Mesenchymal stem cell (in vitro differentiated cells and primary cell): ENCODE results near the gene VAMP8.
"Not testable (repeated sequence)": the region's sequence is repeated elsewhere in the genome, so short reads cannot be mapped to it uniquely, and the experiment has no call there.

Experiments used
- DNase-seq: peaks from one replicate; pipeline ENCODE4 v3.0.0-alpha.2; 2013
- H2AFZ ChIP-seq: one replicate; pipeline ENCODE4 v1.6.1; 2013; ENCODE audit warnings: low read depth, mild to moderate bottlenecking, control low read depth, inconsistent platforms, low read length, moderate library complexity
- H2AK5ac ChIP-seq: 2 replicates; pipeline ENCODE4 v1.6.1; 2013; ENCODE audit warnings: low read length, moderate library complexity, mild to moderate bottlenecking, inconsistent platforms; ENCODE audit not compliant: severe bottlenecking
- H2BK120ac ChIP-seq: one replicate; pipeline ENCODE4 v1.6.1; 2013; ENCODE audit warnings: low read depth, mild to moderate bottlenecking, inconsistent platforms, low read length, moderate library complexity
- H2BK12ac ChIP-seq, 2 experiments: one replicate each; pipeline ENCODE4 v1.6.1; 2013; ENCODE audit warnings: inconsistent platforms in 2 of 2, low read length in 2 of 2, mild to moderate bottlenecking in 2 of 2, moderate library complexity in 2 of 2, control low read depth in 1 of 2
- H2BK15ac ChIP-seq: one replicate; pipeline ENCODE4 v1.6.1; 2013; ENCODE audit warnings: mild to moderate bottlenecking, low read depth, inconsistent platforms; ENCODE audit not compliant: poor library complexity, severe bottlenecking
- H2BK5ac ChIP-seq: 2 replicates; pipeline ENCODE4 v1.6.1; 2013; ENCODE audit warnings: low read depth, mild to moderate bottlenecking, low read length, control low read depth, inconsistent platforms; ENCODE audit not compliant: poor library complexity, severe bottlenecking
- H3K14ac ChIP-seq, 2 experiments: one replicate each; pipeline ENCODE4 v1.6.1; 2013; ENCODE audit warnings: inconsistent platforms in 2 of 2, low read length in 2 of 2, control low read depth in 1 of 2, mild to moderate bottlenecking in 1 of 2, moderate library complexity in 1 of 2
- H3K18ac ChIP-seq, 2 experiments: one replicate each; pipeline ENCODE4 v1.6.1; 2013; ENCODE audit warnings: inconsistent platforms in 2 of 2, low read length in 2 of 2, control low read depth in 1 of 2, low read depth in 1 of 2, mild to moderate bottlenecking in 1 of 2
- H3K23ac ChIP-seq, 2 experiments: one replicate each; pipeline ENCODE4 v1.6.1; 2013; ENCODE audit warnings: inconsistent platforms in 2 of 2, low read length in 2 of 2, mild to moderate bottlenecking in 2 of 2, moderate library complexity in 2 of 2, control low read depth in 1 of 2
- H3K27ac ChIP-seq: 2 replicates; pipeline ENCODE4 v1.5.1; 2013; ENCODE audit warnings: mild to moderate bottlenecking, moderate library complexity, low read length, control low read depth, inconsistent platforms; ENCODE audit not compliant: poor library complexity, severe bottlenecking
- H3K27me3 ChIP-seq, 2 experiments: 2 replicates each; pipeline versions ENCODE4 v1.6.1 to v1.7.0; 2013; ENCODE audit warnings: low read length in 2 of 2, mild to moderate bottlenecking in 2 of 2, moderate library complexity in 2 of 2, control low read depth in 1 of 2, inconsistent platforms in 1 of 2; ENCODE audit not compliant: control insufficient read depth in 1 of 2, insufficient read depth in 1 of 2
- H3K36me3 ChIP-seq, 2 experiments: 2 replicates each; pipeline versions ENCODE4 v1.6.1 to v1.7.0; 2013; ENCODE audit warnings: low read length in 2 of 2, control low read depth in 1 of 2, inconsistent platforms in 1 of 2, low read depth in 1 of 2, mild to moderate bottlenecking in 1 of 2; ENCODE audit not compliant: insufficient read depth in 2 of 2, control insufficient read depth in 1 of 2
- H3K4ac ChIP-seq, 2 experiments: one replicate each; pipeline ENCODE4 v1.6.1; 2013; ENCODE audit warnings: inconsistent platforms in 2 of 2, low read length in 2 of 2, mild to moderate bottlenecking in 2 of 2, moderate library complexity in 2 of 2, control low read depth in 1 of 2, low read depth in 1 of 2
- H3K4me1 ChIP-seq: 2 replicates; pipeline ENCODE4 v1.6.1; 2013; ENCODE audit warnings: low read depth, low read length, control low read depth; ENCODE audit not compliant: control insufficient read depth, insufficient read depth
- H3K4me2 ChIP-seq: 2 replicates; pipeline ENCODE4 v1.6.1; 2013; ENCODE audit warnings: low read length, mild to moderate bottlenecking, inconsistent platforms; ENCODE audit not compliant: poor library complexity, severe bottlenecking
- H3K4me3 ChIP-seq, 2 experiments: 2 replicates each; pipeline versions ENCODE4 v1.5.1 to v1.7.0; 2013; ENCODE audit warnings: low read length in 2 of 2, mild to moderate bottlenecking in 2 of 2, control low read depth in 1 of 2, low read depth in 1 of 2; ENCODE audit not compliant: insufficient read depth in 1 of 2
- H3K79me1 ChIP-seq: replicated peaks from 2 replicates; pipeline ENCODE4 v1.6.1; 2013; ENCODE audit warnings: mild to moderate bottlenecking, control low read depth, low read length, inconsistent platforms; ENCODE audit not compliant: poor library complexity, severe bottlenecking
- H3K9ac ChIP-seq: 2 replicates; pipeline ENCODE4 v1.7.0; 2013; ENCODE audit warnings: mild to moderate bottlenecking, low read length, moderate library complexity
- H3K9me3 ChIP-seq: 2 replicates; pipeline ENCODE4 v1.7.0; 2013; ENCODE audit warnings: mild to moderate bottlenecking, low read length; ENCODE audit not compliant: control insufficient read depth
- H4K8ac ChIP-seq: one replicate; pipeline ENCODE4 v1.6.1; 2013; ENCODE audit warnings: inconsistent platforms, mild to moderate bottlenecking, low read length, moderate library complexity
- H4K91ac ChIP-seq: one replicate; pipeline ENCODE4 v1.6.1; 2013; ENCODE audit warnings: mild to moderate bottlenecking, low read length, inconsistent platforms
- WGBS: methylation state at CpG from one replicate; pipeline ENCODE4 v1.1.7; 2013; ENCODE audit warnings: mixed read lengths; 5-methylcytosine and 5-hydroxymethylcytosine counted together

VAMP8 gene

GRCh38 chr2:85557130-85557529 is 20.3 kb upstream of the VAMP8 start:
- WGBS = 90% methylated on average over 4 of the region's 5 CpGs
- no peak overlapping the region for H3K14ac ChIP-seq

GRCh38 chr2:85558160-85558559 is 19.2 kb upstream of the VAMP8 start:
- no peak for DNase-seq
- H3K14ac ChIP-seq = no peak overlapping the region
- no peaks in the 10 kb centered on the region for H3K9me3 ChIP-seq
- H4K8ac ChIP-seq = no peak overlapping the region
- no peak overlapping the region for H3K4ac ChIP-seq
- no peak overlapping the region for H2BK12ac ChIP-seq
- 100% methylated on average over 1 of the region's 1 CpG for WGBS
- peaks cover 26% of the 10 kb centered on the region for H3K79me1 ChIP-seq
- H3K9ac ChIP-seq = no peak overlapping the region
- no peak overlapping the region for H3K4me3 ChIP-seq
- no peak overlapping the region for H2AK5ac ChIP-seq
- no peak overlapping the region for H2BK15ac ChIP-seq
- no peak overlapping the region for H3K23ac ChIP-seq
- no peak overlapping the region for H2AFZ ChIP-seq
- no peak overlapping the region for H2BK5ac ChIP-seq
- no peak overlapping the region for H3K18ac ChIP-seq
- peaks cover 28 to 53% of the 10 kb centered on the region in 2 experiments for H3K36me3 ChIP-seq
- no peak overlapping the region for H2BK120ac ChIP-seq
- peaks cover 6% of the 10 kb centered on the region for H3K4me1 ChIP-seq
- H3K4me2 ChIP-seq = no peak overlapping the region
- no peaks in the 10 kb centered on the region for H3K27me3 ChIP-seq
- H4K91ac ChIP-seq = no peak overlapping the region
- H3K27ac ChIP-seq = no peak overlapping the region

More at GRCh38 chr2:85557130-85557529, 20.3 kb upstream of the VAMP8 start:
- Histone ChIP-seq H3K4ac (no peak overlapping the region), H2BK12ac (no peak overlapping the region), H3K27me3 (no peaks in the 10 kb centered on the region), H3K4me1 (peaks cover 6% of the 10 kb centered on the region), H3K27ac (no peak overlapping the region), H4K91ac (no peak overlapping the region), H3K36me3 (peaks cover 37 to 63% of the 10 kb centered on the region in 2 experiments), H2BK5ac (no peak overlapping the region), H3K4me3 (no peak overlapping the region), H3K4me2 (no peak overlapping the region), H2BK15ac (no peak overlapping the region), H4K8ac (no peak overlapping the region), H2AK5ac (no peak overlapping the region), H3K79me1 (peaks cover 26% of the 10 kb centered on the region), H3K9me3 (no peaks in the 10 kb centered on the region), H2BK120ac (no peak overlapping the region), H2AFZ (no peak overlapping the region), H3K18ac (no peak overlapping the region), H3K9ac (no peak overlapping the region), H3K23ac (no peak overlapping the region)
- DNase-seq = no peak

GRCh38 chr2:85560403-85560726 is 17.0 kb upstream of the VAMP8 start:
- not testable (repeated sequence) for H4K91ac ChIP-seq, H3K27me3 ChIP-seq, H2AFZ ChIP-seq, H2AK5ac ChIP-seq, H2BK120ac ChIP-seq, H3K4me1 ChIP-seq, H2BK5ac ChIP-seq, H2BK12ac ChIP-seq, H2BK15ac ChIP-seq, H3K23ac ChIP-seq, H3K18ac ChIP-seq, DNase-seq, H3K14ac ChIP-seq, H3K27ac ChIP-seq, H4K8ac ChIP-seq, H3K9me3 ChIP-seq, H3K4ac ChIP-seq
- Histone ChIP-seq H3K36me3 (peaks cover 11 to 33% of the 10 kb centered on the region in 2 experiments), H3K4me3 (peak overlapping the region; percentile 86 to 95), H3K79me1 (peaks cover 19% of the 10 kb centered on the region), H3K9ac (peak overlapping the region; percentile 96), H3K4me2 (peak overlapping the region; percentile 90)
- 86% methylated on average over 12 of the region's 12 CpGs for WGBS

GRCh38 chr2:85560812-85561279 is 16.5 kb upstream of the VAMP8 start:
- Histone ChIP-seq H3K4me2 (peak overlapping the region; percentile 90), H2BK12ac (no peak overlapping the region), H3K18ac (peak overlapping the region in 1 of 2 experiments; percentile 5), H3K27me3 (no peaks in the 10 kb centered on the region), H3K9ac (peak overlapping the region; percentile 96), H4K91ac (no peak overlapping the region), H2BK15ac (no peak overlapping the region), H3K4ac (peak overlapping the region in 1 of 2 experiments; percentile 44), H2BK120ac (peak overlapping the region; percentile 77), H3K23ac (no peak overlapping the region), H3K36me3 (peaks cover 11 to 28% of the 10 kb centered on the region in 2 experiments), H3K4me1 (peaks cover 6% of the 10 kb centered on the region), H2AK5ac (no peak overlapping the region), H2BK5ac (no peak overlapping the region), H3K14ac (no peak overlapping the region), H2AFZ (no peak overlapping the region), H3K27ac (no peak overlapping the region), H3K79me1 (peaks cover 19% of the 10 kb centered on the region), H4K8ac (no peak overlapping the region), H3K9me3 (no peaks in the 10 kb centered on the region), H3K4me3 (peak overlapping the region; percentile 86 to 95)
- DNase-seq = no peak
- WGBS = 11% methylated on average over 13 of the region's 14 CpGs
